Hypothalamus (tissue), 51 donors: ENCODE results near the gene XIRP1.

ENCODE experiments used
- DNase-seq, 51 donors: peaks; one replicate each; lab custom pipeline; 2025; lab: John Stamatoyannopoulos, UW

Gene XIRP1

GRCh38 chr3:39147711-39148434 lies 44.5 kb downstream of the XIRP1 start:
- DNase-seq, result peak in 3 of 51 donors; percentile 27 to 51 (median 46)

- peak in 21 of 51 donors; percentile 26 to 85 (median 47) for DNase-seq
Observed at GRCh38 chr3:39146611-39147591, 45.5 kb downstream of the XIRP1 start.

- peak in 1 of 51 donors; percentile 22 for DNase-seq
Observed at GRCh38 chr3:39146083-39146501, 46.3 kb downstream of the XIRP1 start.

- DNase-seq, result no peak
Observed at GRCh38 chr3:39144748-39145380, 47.5 kb downstream of the XIRP1 start.

- DNase-seq, result no peak
Observed at GRCh38 chr3:39144095-39144747, 48.2 kb downstream of the XIRP1 start.

GRCh38 chr3:39143051-39143885 lies 49.1 kb downstream of the XIRP1 start:
- DNase-seq, result peak in 3 of 51 donors; percentile 20 to 55 (median 25)

- DNase-seq, result no peak
Observed at GRCh38 chr3:39142067-39142466, 50.3 kb downstream of the XIRP1 start.

GRCh38 chr3:39141171-39141995 lies 51.0 kb downstream of the XIRP1 start:
- DNase-seq, result no peak

- no peak for DNase-seq
Observed at GRCh38 chr3:39140341-39140971, 51.9 kb downstream of the XIRP1 start.

GRCh38 chr3:39139442-39139841 lies 53.0 kb downstream of the XIRP1 start:
- DNase-seq, result no peak

GRCh38 chr3:39138804-39139415 lies 53.5 kb downstream of the XIRP1 start:
- DNase-seq, result peak in 36 of 51 donors; percentile 17 to 85 (median 64)

GRCh38 chr3:39137991-39138803 lies 54.2 kb downstream of the XIRP1 start:
- no peak for DNase-seq

GRCh38 chr3:39137435-39137936 lies 54.9 kb downstream of the XIRP1 start:
- no peak for DNase-seq

- no peak for DNase-seq
Observed at GRCh38 chr3:39136533-39137434, 55.6 kb downstream of the XIRP1 start.

- no peak for DNase-seq
Observed at GRCh38 chr3:39135170-39135805, 57.1 kb downstream of the XIRP1 start.
